NCI-H82 (cell line): ENCODE results near the gene ZNF561.
A peak's percentile ranks its signal among the peaks of the same experiment; 100 is the strongest.

Experiments used
- DNase-seq: peaks from one replicate; lab custom pipeline; 2025; lab: John Stamatoyannopoulos, UW

The ZNF561 gene

DNA sequence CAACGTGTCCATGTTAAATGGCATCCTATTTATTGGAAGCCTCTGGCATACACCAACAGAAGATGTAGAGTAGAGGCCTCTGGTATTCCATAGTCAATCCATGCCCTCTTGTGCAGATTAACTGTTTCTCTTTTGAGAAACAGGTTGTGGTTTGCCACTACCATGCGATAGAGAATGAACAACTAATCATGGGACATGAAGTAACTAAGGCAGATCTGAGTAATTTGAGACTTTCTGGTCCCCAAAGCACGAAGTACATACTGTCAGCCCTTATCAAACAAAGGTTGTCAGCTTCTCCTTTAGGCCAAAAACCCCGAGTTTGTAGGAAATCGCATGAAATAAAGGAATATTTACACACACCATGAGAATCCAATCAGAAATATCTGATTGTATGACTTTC lies 40.3 kb downstream of the ZNF561 start:
- DNase-seq: no peak

DNA sequence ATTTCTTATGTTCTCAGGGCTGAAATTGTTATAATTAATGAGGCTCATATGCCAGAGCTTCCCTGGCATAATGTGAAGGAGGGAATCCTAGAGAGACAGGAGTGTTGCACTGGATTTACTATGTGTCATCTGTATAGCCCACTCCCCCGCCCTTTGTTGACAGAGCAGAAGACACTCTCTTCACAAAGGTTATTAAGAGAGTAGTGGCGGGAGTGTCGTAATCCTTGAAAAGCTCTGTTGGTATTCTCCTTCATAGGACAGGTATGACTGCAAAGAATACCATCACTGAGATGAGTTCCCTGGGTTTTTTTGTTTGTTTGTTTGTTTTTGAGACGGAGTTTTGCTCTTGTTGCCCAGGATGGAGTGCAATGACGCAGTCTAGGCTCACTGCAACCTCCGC lies 50.8 kb downstream of the ZNF561 start:
- no peak for DNase-seq

DNA sequence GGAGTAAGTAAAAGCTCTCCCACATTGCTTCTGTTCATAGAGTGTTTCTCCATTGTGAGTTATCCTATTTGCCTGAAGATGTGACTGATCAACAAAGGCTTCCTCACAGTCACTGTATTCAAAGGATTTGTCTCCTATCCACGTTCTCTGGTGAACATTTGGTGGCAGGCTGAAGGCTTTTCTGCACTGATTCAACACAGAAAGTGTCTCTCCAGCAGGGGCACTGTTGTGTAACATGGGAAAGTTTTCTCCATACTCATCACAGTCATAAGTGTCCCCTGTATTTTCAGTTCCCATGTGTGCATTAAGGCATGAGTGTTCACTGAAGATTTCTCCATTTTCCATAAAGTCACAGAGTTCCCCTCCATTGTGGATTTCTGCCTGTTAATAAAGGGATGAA lies 54.3 kb downstream of the ZNF561 start:
- no peak for DNase-seq

DNA sequence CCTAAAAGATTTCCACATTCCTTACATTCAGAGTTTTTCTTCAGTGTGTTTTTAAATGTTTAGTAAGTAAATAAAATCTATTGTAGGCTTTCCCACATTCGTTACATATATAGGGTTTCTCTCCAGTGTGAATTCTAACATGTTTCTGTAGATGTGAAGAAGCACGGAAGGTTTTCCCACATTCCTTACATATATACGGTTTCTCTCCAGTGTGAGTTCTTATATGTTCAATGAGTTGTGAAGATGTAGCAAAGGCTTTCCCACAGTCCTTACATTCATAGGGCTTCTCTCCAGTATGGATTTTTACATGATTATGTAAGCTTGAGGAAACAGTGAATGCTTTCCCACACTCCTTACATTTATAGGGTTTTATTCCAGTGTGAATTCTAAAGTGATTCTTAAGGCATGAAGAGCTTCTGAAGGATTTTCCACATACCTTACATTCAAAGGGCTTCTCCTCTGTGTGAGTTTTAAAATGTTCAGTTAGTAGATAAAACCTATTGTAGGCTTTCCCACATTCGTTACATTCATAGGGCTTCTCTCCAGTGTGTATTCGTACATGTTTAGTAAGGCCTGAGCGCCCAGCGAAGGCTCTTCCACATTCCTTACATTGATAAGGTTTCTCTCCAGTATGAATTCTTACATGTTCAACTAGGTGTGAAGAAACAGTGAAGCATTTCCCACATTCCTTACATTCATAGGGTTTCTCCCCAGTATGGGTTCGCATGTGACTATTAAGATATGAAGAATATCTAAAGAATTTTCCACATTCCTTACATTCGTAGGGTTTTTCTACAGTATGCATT lies 54.9 kb downstream of the ZNF561 start:
- DNase-seq: peak; percentile 28
